Loucy (cell line): ENCODE results near the gene IFI6.

Source experiments
- CTCF ChIP-seq: fragments of 200-600 bp; sonication (generic); conservative IDR thresholded peaks from 2 replicates; pipeline ENCODE4 v1.5.1; 2014; ENCODE audit warnings: mild to moderate bottlenecking, antibody characterized with exemption, low read length
- EZH2phosphoT487 ChIP-seq: fragments of 200-600 bp; IDR thresholded peaks from 2 replicates; pipeline ENCODE4 v1.6.1; 2018; ENCODE audit warnings: antibody characterized with exemption, mild to moderate bottlenecking, moderate library complexity, borderline replicate concordance

GRCh38 chr1:27643600-27644368, 28.2 kb downstream of the IFI6 start:
- peak; percentile 86 for TF ChIP-seq CTCF
- no peak for TF ChIP-seq EZH2phosphoT487
